ENCODE data around the gene UBE2H.

The UBE2H gene

DNA sequence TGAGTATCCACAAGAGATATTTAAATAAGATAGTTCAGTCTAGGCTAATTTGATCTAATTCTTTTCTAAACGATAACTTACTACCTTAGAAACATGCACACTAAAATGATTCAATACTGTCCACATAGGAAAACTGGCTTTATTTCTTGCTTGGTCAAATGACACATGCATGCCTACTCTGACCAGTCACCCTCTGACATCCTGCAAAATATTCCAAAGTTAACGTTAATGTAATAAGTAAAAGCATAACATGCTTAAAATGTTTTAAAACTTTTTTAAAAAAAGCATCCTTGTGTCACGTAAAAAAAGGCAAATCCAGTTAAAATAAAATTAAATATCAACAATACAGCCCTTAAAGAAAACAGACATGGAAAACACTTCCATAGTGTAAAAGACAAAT lies 70.2 kb downstream of the UBE2H start:
- H3K9me3 ChIP-seq (ENCODE audit: insufficient read depth, low read length): no peaks in the 10 kb centered on the region
- H3K4me2 ChIP-seq (ENCODE audit: low read depth, low read length, poor library complexity, severe bottlenecking): no peak overlapping the region
- no peak for TF ChIP-seq EZH2phosphoT487 (conservative IDR thresholded peaks at IDR 0.05; ENCODE audit: low read length)
- TF ChIP-seq, protein P1, sequence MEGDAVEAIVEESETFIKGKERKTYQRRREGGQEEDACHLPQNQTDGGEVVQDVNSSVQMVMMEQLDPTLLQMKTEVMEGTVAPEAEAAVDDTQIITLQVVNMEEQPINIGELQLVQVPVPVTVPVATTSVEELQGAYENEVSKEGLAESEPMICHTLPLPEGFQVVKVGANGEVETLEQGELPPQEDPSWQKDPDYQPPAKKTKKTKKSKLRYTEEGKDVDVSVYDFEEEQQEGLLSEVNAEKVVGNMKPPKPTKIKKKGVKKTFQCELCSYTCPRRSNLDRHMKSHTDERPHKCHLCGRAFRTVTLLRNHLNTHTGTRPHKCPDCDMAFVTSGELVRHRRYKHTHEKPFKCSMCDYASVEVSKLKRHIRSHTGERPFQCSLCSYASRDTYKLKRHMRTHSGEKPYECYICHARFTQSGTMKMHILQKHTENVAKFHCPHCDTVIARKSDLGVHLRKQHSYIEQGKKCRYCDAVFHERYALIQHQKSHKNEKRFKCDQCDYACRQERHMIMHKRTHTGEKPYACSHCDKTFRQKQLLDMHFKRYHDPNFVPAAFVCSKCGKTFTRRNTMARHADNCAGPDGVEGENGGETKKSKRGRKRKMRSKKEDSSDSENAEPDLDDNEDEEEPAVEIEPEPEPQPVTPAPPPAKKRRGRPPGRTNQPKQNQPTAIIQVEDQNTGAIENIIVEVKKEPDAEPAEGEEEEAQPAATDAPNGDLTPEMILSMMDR (IDR thresholded peaks at IDR 0.05; ENCODE audit: insufficient read depth, low read length, poor library complexity, severe bottlenecking): no peak
- H3K79me2 ChIP-seq (ENCODE audit: insufficient read depth, low read length): no peaks in the 10 kb centered on the region
- no peak overlapping the region for H3K4me3 ChIP-seq (ENCODE audit: insufficient read depth, low read length, poor library complexity, severe bottlenecking)
- no peaks in the 10 kb centered on the region for H3K36me3 ChIP-seq (ENCODE audit: low read length)
- H3K9ac ChIP-seq (ENCODE audit: low read length): no peak overlapping the region
- H3K9me2 ChIP-seq (replicated peaks; ENCODE audit: insufficient read depth, low read length): no peaks in the 10 kb centered on the region
- H3K27ac ChIP-seq (ENCODE audit: low read depth, low read length): no peak overlapping the region
- no peaks in the 10 kb centered on the region for H3K27me3 ChIP-seq (ENCODE audit: low read length)
- no peaks in the 10 kb centered on the region for H4K20me1 ChIP-seq (ENCODE audit: low read depth, low read length)
- H2AFZ ChIP-seq (ENCODE audit: low read depth, low read length, severe bottlenecking): no peak overlapping the region
- H3F3A ChIP-seq (ENCODE audit: insufficient read depth): no peaks in the 10 kb centered on the region

DNA sequence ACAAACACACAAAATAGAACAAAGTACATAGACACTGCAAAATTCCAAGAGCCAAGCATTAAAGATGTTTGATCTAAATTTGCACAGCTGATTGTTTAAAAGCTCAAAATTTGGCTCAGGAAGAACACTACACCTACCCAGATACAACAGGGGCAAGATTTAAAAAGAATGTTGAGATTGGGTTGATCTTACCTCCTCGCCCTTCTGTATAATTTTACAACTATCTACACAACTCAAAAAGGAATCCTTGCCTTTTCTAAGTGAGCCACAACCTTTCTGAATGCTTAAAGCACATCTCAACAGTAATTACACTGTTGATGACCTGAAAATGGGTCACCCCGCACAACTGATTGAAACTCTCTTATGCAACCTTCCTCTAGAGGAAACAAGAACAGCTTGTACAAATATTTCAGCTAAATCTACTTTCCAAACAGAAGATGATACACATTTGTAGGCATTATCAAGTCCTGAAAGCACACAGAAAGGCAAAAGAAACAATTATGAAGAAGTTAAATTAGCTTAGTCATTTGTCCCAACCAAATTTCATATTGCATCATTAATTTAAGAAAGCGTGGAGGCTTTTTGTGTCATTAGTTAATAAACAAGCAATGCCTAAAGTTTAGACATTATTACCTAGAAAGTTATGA lies 75.5 kb downstream of the UBE2H start:
- H3K9me3 ChIP-seq (ENCODE audit: insufficient read depth, low read length): no peaks in the 10 kb centered on the region
- no peaks in the 10 kb centered on the region for H3K9me2 ChIP-seq (replicated peaks; ENCODE audit: insufficient read depth, low read length)
- H3K4me3 ChIP-seq (ENCODE audit: insufficient read depth, low read length, poor library complexity, severe bottlenecking): no peak overlapping the region
- no peak overlapping the region for H3K9ac ChIP-seq (ENCODE audit: low read length)
- no peaks in the 10 kb centered on the region for H3K27me3 ChIP-seq (ENCODE audit: low read length)
- 0 out of 2 replicates have a peak, but pooled peaks cover 4% of the 10 kb centered on the region for H3K36me3 ChIP-seq (ENCODE audit: low read length)
- H3K27ac ChIP-seq (ENCODE audit: low read depth, low read length): no peak overlapping the region
- no peak overlapping the region for H2AFZ ChIP-seq (ENCODE audit: low read depth, low read length, severe bottlenecking)
- H4K20me1 ChIP-seq (ENCODE audit: low read depth, low read length): no peaks in the 10 kb centered on the region
- no peak overlapping the region for H3K4me2 ChIP-seq (ENCODE audit: low read depth, low read length, poor library complexity, severe bottlenecking)
- H3K79me2 ChIP-seq (ENCODE audit: insufficient read depth, low read length): no peaks in the 10 kb centered on the region
- TF ChIP-seq EZH2phosphoT487 (conservative IDR thresholded peaks at IDR 0.05; ENCODE audit: low read length): no peak
- TF ChIP-seq, protein P1 (IDR thresholded peaks at IDR 0.05; ENCODE audit: insufficient read depth, low read length, poor library complexity, severe bottlenecking): no peak
- H3F3A ChIP-seq (ENCODE audit: insufficient read depth): no peaks in the 10 kb centered on the region

DNA sequence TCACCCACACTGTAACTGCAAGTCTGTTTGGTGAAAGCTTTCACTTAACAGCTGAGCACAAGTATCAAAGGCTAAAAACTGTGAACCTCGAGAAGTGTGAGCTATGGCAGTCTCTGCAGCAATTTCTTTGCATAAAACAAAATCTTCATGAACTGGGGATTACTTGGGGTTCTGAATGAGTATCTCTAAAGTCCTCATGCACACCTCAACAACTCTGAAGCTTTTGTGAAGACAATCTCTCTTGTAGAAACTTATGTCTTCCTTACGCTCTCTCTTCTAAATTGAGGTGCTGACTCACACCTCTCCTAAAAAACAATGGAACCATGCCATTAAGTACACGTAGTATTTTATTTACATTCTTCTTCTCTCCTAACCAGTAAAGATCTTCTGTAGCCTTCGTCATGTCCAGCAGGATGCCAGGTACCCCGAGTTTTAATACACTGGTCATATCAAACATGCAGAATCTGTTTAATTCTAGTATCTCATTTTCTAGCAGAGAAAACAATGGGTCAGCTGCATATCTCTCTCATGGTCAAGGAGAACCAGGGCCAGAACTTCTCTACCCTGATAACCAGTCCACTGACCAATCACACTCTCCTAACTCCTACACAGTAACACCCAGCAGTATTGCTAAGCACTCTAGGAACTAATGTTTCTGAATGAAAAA lies 76.9 kb downstream of the UBE2H start:
- H3K9me3 ChIP-seq (ENCODE audit: insufficient read depth, low read length): no peaks in the 10 kb centered on the region
- no peak overlapping the region for H3K4me2 ChIP-seq (ENCODE audit: low read depth, low read length, poor library complexity, severe bottlenecking)
- no peak overlapping the region for H3K4me3 ChIP-seq (ENCODE audit: insufficient read depth, low read length, poor library complexity, severe bottlenecking)
- 0 out of 2 replicates have a peak, but pooled peaks cover 4% of the 10 kb centered on the region for H3K36me3 ChIP-seq (ENCODE audit: low read length)
- no peak overlapping the region for H3K27ac ChIP-seq (ENCODE audit: low read depth, low read length)
- no peaks in the 10 kb centered on the region for H4K20me1 ChIP-seq (ENCODE audit: low read depth, low read length)
- H2AFZ ChIP-seq (ENCODE audit: low read depth, low read length, severe bottlenecking): no peak overlapping the region
- no peaks in the 10 kb centered on the region for H3K27me3 ChIP-seq (ENCODE audit: low read length)
- no peaks in the 10 kb centered on the region for H3K79me2 ChIP-seq (ENCODE audit: insufficient read depth, low read length)
- H3F3A ChIP-seq (ENCODE audit: insufficient read depth): no peaks in the 10 kb centered on the region
- no peak overlapping the region for H3K9ac ChIP-seq (ENCODE audit: low read length)
- no peak for TF ChIP-seq EZH2phosphoT487 (conservative IDR thresholded peaks at IDR 0.05; ENCODE audit: low read length)
- TF ChIP-seq, protein P1 (IDR thresholded peaks at IDR 0.05; ENCODE audit: insufficient read depth, low read length, poor library complexity, severe bottlenecking): no peak
- no peaks in the 10 kb centered on the region for H3K9me2 ChIP-seq (replicated peaks; ENCODE audit: insufficient read depth, low read length)
